Stimulated activated CD4-positive, alpha-beta T cell treated with anti-CD3 and anti-CD28 coated beads, Interleukin-2, amount 100 ng/mL, for 4 hours (primary cell): ENCODE data around the gene OPRL1.
"Not testable (repeated sequence)": the region's sequence is repeated elsewhere in the genome, so short reads cannot be mapped to it uniquely, and the experiment has no call there.

Experiments used
- DNase-seq: peaks from one replicate; pipeline ENCODE4 v3.0.0-alpha.2; 2020; ENCODE audit warnings: low read depth

Gene OPRL1

DNA sequence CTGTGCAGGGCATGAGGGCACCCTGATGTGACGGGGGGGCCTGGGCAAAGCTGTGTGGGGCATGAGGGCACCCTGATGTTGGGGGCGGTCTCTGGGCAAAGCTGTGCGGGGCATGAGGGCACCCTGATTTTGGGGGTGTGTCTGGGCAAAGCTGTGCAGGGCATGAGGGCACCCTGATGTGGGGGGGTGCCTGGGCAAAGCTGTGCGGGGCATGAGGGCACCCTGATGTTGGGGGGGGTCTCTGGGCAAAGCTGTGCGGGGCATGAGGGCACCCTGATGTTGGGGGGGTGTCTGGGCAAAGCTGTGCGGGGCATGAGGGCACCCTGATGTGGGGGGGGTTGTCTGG, 37.5 kb downstream of the OPRL1 start:
- DNase-seq, result not testable (repeated sequence)

GRCh38 chr20:64119301-64119680, 39.4 kb downstream of the OPRL1 start:
- no peak for DNase-seq

- no peak for DNase-seq
These were observed 39.9 kb downstream of the OPRL1 start for GRCh38 chr20:64119681-64120341.

DNA sequence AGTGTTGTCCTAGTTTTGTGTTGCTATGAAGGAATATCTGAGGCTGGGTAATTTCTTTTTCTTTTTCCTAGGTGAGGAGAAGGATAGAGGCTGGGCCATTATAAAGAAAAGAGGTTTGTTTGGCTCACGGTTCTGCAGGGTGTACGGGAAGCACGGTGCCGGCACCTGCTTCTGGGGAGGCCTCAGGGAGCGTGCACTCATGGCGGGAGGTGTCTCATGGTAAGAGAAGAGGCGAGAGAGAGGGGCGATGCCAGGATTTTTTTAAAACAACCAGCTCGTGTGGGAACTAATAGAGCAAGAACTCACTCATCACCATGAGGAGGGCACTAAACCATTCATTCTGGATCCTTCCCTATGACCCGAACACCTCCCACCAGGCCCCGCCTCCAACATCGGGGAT, 41.7 kb downstream of the OPRL1 start:
- no peak for DNase-seq

DNA sequence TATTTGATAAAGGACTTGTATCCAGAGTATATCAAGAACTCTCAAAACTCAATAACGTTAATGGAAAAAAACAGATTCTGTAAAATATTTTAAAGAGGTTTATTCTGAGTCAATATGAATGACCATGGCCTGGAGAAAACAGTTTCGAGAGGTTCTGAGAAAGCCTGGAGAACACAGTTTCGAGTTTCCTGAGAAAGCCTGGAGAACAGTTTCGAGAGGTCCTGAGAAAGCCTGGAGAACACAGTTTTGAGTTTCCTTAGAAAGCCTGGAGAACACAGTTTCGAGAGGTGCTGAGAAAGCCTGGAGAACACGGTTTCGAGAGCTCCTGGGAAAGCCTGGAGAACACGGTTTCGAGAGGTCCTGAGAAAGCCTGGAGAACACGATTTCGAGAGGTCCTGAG, 43.0 kb downstream of the OPRL1 start:
- not testable (repeated sequence) for DNase-seq

DNA sequence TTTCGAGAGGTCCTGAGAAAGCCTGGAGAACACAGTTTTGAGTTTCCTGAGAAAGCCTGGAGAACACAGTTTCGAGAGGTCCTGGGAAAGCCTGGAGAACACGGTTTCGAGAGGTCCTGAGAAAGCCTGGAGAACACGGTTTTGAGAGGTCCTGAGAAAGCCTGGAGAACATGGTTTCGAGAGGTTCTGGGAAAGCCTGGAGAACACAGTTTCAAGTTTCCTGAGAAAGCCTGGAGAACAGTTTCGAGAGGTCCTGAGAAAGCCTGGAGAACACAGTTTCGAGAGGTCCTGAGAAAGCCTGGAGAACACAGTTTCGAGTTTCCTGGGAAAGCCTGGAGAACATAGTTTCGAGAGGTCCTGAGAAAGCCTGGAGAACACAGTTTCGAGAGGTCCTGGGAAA, 43.6 kb downstream of the OPRL1 start:
- DNase-seq, result not testable (repeated sequence)

GRCh38 chr20:64129146-64129782, 49.4 kb downstream of the OPRL1 start:
- DNase-seq, result no peak

DNA sequence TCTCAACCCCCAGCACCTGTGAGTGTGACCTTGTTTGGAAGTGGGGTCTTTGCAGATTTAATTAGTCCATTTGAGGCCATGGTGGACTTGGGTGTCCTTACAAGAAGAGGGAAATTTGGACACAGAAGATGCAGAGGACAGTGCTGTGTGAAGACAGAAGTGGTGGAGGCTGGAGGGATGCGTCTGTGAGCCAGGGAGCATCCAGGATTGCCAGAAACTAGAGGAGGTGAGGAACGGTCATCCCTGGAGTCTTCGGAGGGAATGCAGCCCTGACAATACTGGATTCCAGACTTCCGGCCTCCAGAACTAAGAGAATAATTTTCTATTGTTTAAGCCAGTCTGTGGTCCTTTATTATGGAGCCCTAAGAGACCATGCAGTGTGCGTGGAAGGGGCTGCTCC, 50.4 kb downstream of the OPRL1 start:
- DNase-seq, result no peak

DNA sequence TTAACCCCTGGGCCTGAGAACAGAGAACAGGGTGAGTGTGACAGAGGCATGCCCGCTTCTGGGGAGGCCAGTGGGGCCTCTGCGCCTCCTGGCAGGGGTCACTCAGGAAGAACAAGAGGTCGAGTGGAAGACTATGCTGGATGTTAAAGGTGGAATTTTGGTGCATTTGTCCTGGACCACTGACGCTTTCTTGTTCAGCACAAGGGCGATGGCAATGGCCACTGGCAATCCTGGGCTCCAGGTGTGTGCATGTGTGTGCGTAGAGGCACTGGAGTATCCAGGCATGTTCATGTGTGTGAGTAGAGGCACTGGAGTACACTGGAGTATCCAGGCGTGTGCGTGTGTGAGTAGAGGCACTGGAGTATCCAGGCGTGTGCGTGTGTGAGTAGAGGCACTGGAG, 51.0 kb downstream of the OPRL1 start:
- no peak for DNase-seq

DNA sequence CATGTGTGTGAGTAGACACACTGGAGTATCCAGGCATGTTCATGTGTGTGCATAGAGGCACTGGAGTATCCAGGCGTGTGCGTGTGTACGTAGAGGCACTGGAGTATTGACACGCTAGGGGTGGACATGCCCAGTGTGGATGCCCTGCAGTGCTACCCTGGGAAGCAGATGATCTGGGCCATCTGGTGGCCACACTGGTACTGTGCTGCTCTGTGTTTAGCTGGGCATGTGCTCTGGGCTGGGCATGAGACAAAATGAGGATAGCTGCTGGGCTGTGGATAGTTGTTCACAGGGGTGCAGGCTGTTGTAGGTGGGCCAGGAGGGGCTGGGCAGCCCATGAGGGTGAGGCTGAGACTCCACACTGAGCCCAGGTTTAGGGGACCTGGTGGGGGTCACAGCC, 51.5 kb downstream of the OPRL1 start:
- no peak for DNase-seq

- DNase-seq, result no peak
These were observed 54.1 kb downstream of the OPRL1 start for GRCh38 chr20:64133951-64134407.

- not testable (repeated sequence) for DNase-seq
These were observed 54.9 kb downstream of the OPRL1 start for GRCh38 chr20:64134744-64135143.

GRCh38 chr20:64136004-64136710, 56.3 kb downstream of the OPRL1 start:
- DNase-seq, result no peak

DNA sequence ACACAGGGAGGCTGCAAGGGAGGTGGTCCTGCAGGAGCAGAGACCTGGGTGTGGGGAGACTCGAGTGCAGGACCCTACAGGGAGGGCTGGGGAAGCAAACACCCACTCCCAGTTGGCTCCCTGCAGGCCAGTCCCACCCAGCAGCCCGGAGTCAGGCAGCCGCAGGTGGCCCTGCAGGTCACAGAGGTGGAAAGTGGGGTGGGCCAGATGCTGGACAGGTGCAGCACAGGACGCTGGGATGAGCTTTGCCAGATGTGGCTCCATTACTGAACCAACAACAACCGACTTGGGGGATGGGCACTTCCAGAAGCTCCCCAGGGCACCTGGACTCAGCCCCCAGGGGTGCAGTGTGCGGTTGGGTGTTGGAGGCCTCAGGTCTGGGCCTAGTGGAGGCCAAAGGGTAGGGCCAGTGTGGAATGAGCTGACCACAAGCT, 57.7 kb downstream of the OPRL1 start:
- DNase-seq, result no peak

DNA sequence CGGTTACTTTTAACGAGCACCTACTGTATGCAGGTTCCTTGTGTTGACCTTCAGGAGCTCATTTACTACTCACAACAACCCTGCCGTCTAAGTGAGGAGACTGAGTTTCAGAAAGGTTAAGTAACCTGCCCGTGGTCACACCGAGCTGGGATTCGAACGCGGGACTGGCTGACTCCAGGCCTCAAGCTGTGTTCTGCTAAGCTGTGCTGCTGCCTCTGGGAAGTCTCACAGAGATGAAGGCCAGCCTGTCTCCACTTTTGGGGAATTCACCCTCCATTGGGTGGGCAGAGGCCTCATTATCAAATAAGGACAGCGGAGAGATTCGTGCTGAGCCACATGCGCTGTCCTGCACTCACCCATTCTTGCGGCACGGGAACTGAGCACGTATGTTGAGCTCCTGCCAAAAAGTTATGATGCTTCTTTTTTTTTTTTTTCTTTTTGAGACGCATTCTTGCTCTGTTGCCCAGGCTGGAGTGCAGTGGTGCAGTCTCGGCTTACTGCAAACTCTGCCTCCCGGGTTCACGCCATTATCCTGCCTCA, 58.5 kb downstream of the OPRL1 start:
- no peak for DNase-seq

GRCh38 chr20:64139199-64140060, 59.5 kb downstream of the OPRL1 start:
- DNase-seq, result no peak

DNA sequence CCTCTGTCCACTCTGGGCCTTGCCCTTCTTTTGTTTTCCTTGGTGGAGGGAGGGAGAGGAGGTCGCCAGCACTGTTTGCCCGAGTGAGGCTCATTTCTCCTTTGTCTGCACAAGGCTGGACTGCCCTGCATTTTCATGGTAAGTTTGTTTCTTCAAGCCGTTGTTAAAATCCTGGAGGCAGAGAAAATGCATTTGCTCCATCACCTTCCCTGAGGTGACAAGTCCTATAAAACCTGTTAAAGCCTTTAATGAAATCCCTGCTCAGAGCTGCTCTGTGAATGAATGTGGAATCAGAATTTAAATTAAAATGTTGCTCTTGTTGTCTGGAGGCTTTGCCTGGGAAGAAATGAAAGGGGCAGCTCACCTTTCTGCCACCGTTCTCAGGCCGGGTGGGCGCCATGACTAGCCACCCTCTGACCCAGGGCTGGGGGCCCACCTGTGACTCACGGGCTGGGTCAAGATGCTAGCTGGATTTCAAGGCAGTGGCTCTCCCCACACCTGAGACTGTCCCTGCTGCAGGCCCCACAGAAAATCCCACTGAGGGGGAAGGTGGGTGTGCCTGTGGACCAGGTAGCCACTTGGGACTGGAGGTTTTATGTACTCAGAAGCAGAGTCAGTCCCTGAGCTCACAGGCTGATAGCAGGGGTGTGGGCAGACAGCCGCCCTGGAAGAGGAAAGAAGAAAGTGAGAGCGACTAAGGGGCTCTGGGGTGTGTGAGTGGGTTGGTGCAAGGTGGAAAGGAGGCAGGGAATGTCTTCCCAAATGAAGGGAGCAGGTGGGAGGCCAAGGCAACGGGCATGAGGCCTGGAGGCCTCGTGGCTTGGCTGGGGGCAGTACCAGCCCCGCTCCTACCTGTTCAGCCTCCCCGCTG, 60.4 kb downstream of the OPRL1 start:
- DNase-seq, result no peak

GRCh38 chr20:64140956-64141355, 61.1 kb downstream of the OPRL1 start:
- no peak for DNase-seq

DNA sequence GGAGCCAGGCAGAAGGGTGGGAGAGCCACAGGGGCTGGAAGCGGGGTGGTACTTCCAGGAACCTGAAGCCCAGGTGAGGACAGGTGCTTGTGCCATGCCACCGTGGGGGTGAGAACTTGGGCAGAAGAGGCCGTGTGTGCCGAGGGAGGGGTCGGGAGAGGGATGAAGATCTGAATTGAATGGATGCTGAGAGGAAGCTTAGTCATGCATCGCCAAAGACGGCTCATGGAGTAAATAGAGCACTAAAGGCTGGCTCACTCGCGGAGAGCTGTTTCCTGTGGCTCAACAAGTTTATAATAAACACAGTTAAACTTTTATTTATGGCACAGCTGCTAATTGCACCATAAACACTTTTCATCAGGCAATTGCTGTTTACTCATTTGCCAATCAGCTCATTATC, 62.7 kb downstream of the OPRL1 start:
- no peak for DNase-seq

DNA sequence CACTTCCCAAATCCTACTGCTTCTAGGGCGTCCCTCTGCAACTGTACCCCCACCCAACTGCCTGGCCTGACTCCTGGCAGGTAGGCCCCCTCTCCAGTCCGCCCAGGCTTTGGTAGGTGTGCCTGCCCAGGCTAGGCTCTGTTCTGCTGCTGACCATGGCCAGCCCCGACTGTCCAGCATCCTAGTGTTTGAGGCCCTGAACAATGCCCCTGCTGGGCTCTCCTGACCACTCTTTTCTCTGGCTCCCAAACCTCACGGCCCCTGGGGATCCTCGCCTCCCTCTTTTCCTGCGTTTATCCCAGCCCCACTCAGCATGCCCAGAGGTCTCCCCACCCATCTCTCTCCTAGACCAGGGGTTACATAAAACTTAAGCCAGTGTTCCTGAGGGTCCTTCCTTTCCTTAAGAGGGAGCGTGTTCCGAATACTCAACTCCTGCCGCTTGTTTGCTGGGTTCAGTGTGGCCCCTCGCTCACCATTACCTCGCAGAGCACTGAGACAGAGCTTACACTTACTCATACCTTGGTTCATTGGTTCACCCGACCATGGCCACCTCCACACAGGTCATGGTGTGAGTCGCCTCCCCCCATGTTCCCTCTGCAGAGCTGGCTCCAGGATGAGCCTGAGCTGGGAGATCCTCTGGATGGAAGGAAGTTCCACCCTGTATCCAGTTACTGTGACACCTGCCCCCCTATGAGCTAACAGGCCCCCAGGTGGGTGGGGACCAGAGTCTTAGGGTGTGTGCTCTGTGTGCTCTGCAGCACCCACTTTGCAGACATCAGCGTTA, 63.3 kb downstream of the OPRL1 start:
- DNase-seq, result no peak
